Kidney (tissue), 14 donors: ENCODE data around the gene SLC4A5. TPM values are rescaled to one million over a fixed set of nuclear protein-coding genes. Genes with fewer than 3 reads are reported as not detected.

Experiments used
- DNase-seq, 5 donors: peaks; one replicate each; pipeline ENCODE4 v3.0.0-alpha.2; 2013 to 2020
- FAIRE-seq: peaks from 2 replicates; lab custom pipeline; 2012; peaks lifted over from hg19 to GRCh38; lab: Jason Lieb, UNC
- H3K27ac ChIP-seq, 2 donors: one replicate each; pipeline ENCODE4 v1.7.0; 2013; ENCODE audit warnings: low read depth in 2 of 2, low read length in 2 of 2, inconsistent platforms in 1 of 2
- H3K27me3 ChIP-seq: one replicate; pipeline ENCODE4 v1.7.1; 2013; ENCODE audit warnings: low read length, inconsistent platforms; ENCODE audit not compliant: control insufficient read depth, insufficient read depth
- H3K36me3 ChIP-seq, 3 donors: one replicate each; pipeline versions ENCODE4 v1.7.0 to v1.7.1; 2013; ENCODE audit warnings: low read length in 3 of 3, control low read depth in 1 of 3, inconsistent platforms in 1 of 3; ENCODE audit not compliant: insufficient read depth in 3 of 3, control insufficient read depth in 2 of 3
- H3K4me1 ChIP-seq, 3 donors: one replicate each; pipeline versions ENCODE4 v1.7.0 to v1.7.1; 2013; ENCODE audit warnings: low read length in 3 of 3, inconsistent platforms in 1 of 3, low read depth in 1 of 3; ENCODE audit not compliant: control insufficient read depth in 2 of 3, insufficient read depth in 2 of 3
- H3K4me3 ChIP-seq, 3 donors: one replicate each; pipeline versions ENCODE4 v1.7.0 to v1.8.1; 2013; ENCODE audit warnings: low read length in 3 of 3, control low read depth in 1 of 3, inconsistent platforms in 1 of 3
- H3K9ac ChIP-seq, 3 donors: one replicate each; pipeline versions ENCODE4 v1.7.0 to v1.7.1; 2013; ENCODE audit warnings: low read length in 3 of 3, control low read depth in 1 of 3, inconsistent platforms in 1 of 3
- H3K9me3 ChIP-seq, 3 donors: one replicate each; pipeline versions ENCODE4 v1.7.0 to v1.7.1; 2013; ENCODE audit warnings: low read length in 3 of 3, control low read depth in 1 of 3, inconsistent platforms in 1 of 3; ENCODE audit not compliant: control insufficient read depth in 2 of 3, insufficient read depth in 1 of 3
- intact Hi-C: fragments of 100-400 bp; cut with DNase I; formaldehyde crosslinking; loops from one replicate; pipeline ENCODE4 v1.11.1; 2022
- polyA plus RNA-seq: library from polyadenylated mRNA; stranded (reverse); fragments of 350-450 nt; fragmentation: Illumina TruSeq; extraction: RNeasy Lipid Tissue Mini Kit (QIAGEN cat#74804); gene quantifications from one replicate; pipeline ENCODE4 v1.2.3, GENCODE V29; 2014; ENCODE audit warnings: low read depth, low replicate concordance; ENCODE audit not compliant: insufficient read depth
- total RNA-seq: library from RNA; stranded (reverse); fragmentation: NEBNext Ultra II Directional; extraction: Animal tissue kit (Norgen Biotek cat#: 25700); gene quantifications from one replicate; pipeline ENCODE4 v1.2.1, GENCODE V29; 2021
- TF ChIP-seq, protein P1 (sequence below): IDR thresholded peaks from 3 replicates; pipeline ENCODE4 v1.5.1; 2012; ENCODE audit warnings: mild to moderate bottlenecking, moderate library complexity, borderline replicate concordance; ENCODE audit not compliant: insufficient read depth; ENCODE audit errors: extremely low read depth
- donor health status: control.
- donor health status: control.
- donor health status: control.
- donor health status: control.
- donor health status: control.
- donor health status: DM: yes; HTN: yes; CAD: no.
- donor health status: Normal renal cell carcinoma (clear cell type).

The SLC4A5 gene
- total and polyA plus RNA-seq, 2 donors from 2014 or later, result 1.1 to 5.2 TPM

DNA sequence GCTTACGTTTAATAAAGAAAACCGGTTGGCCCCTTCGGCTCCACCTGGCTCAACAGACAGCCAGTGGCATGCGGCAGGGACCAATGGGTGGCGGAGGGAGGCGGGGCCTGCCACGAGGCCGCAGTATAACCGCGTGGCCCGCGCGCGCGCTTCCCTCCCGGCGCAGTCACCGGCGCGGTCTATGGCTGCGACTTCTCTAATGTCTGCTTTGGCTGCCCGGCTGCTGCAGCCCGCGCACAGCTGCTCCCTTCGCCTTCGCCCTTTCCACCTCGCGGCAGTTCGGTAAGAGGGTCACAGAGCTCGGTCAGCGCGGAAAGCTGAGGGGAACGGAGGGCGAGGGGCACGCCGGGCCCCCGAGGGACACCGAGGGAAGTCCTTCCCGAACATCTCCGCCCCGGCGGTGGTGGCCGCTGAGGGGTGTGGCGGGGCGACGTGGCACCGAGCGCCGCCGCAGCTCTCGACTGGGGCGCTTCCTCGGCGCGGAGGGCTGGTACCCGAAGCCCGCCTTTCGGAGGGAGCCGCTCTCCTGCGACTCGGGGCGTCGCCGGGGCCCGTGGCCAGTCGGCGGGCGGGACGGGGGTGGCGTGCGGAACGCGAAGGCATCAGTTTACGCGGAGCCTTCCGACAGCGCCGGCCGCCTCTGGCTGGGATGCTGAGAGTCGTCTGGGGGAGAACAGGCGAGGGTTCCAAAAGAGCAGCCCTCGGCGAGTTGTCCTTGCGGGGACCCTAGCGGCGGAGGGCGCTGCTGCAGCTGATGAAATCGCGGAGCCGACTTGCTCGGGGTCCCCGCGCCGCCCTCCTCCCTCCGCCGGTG lies 144.5 kb downstream of the SLC4A5 start, which contains the start of gene MTHFD2:
Gene MTHFD2 (plus strand): TSS at position 155 of the 814 bp plus-strand sequence. CDS start 27 bp downstream, at position 182.
- Histone ChIP-seq H3K36me3 (no peaks in the 10 kb centered on the region), H3K27ac (peak within 1 kb of the TSS; percentile 82), H3K9ac (peak within 1 kb of the TSS; percentile 12 to 65 (median 54)), H3K4me3 (peak within 1 kb of the TSS; percentile 59 to 68 (median 60)), H3K27me3 (no peaks in the 10 kb centered on the region), H3K9me3 (no peaks in the 10 kb centered on the region), H3K4me1 (peaks cover 0 to 10% (median 3%) of the 10 kb centered on the region in 3 donors)
- intact Hi-C loops, result no loop called here
- FAIRE-seq (no peak), DNase-seq (peak; percentile 94 to 97 (median 96))
- TF ChIP-seq, protein P1, sequence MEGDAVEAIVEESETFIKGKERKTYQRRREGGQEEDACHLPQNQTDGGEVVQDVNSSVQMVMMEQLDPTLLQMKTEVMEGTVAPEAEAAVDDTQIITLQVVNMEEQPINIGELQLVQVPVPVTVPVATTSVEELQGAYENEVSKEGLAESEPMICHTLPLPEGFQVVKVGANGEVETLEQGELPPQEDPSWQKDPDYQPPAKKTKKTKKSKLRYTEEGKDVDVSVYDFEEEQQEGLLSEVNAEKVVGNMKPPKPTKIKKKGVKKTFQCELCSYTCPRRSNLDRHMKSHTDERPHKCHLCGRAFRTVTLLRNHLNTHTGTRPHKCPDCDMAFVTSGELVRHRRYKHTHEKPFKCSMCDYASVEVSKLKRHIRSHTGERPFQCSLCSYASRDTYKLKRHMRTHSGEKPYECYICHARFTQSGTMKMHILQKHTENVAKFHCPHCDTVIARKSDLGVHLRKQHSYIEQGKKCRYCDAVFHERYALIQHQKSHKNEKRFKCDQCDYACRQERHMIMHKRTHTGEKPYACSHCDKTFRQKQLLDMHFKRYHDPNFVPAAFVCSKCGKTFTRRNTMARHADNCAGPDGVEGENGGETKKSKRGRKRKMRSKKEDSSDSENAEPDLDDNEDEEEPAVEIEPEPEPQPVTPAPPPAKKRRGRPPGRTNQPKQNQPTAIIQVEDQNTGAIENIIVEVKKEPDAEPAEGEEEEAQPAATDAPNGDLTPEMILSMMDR, result peak; percentile 49

DNA sequence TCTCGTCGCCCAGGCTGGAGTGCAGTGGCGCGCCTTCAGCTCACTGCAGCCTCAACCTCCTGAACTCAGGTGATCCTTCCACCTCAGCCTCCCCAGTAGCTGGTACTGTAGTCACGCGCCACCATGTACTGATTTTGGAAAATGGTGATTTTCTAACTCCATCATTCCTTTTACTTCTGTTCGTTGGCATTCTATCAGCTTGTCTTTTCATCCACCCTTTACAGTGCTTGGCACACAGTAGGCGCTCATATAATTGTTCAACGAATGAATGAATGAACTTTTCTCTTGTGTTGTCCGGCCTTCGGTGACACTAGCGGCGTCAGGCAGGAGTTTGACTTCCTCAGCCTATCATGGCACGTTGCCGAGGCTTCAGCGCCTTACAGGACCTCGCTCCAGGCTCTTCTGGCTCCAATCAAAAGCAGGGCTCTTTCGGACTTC lies 145.2 kb downstream of the SLC4A5 start:
- intact Hi-C loops, result no loop called here

DNA sequence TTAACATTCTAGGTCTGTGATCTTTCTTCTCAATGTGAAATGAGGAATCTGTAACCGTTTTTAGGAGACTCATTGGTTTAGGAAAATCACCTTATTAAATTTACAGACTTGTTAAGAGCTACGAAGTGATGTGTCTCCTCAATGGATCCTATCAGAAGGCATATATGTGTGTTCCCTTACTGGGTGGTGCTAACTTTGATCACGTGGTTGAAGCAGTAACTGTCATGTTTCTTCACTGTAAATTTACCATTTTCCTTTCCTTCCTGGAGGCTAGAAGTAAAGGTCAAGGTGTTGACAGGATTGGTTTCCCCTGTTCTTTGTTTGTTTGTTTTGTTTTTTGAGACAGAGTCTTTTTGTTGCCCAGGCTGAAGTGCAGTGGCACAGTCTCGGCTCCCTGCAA lies 146.2 kb downstream of the SLC4A5 start:
- DNase-seq, result no peak
- no peak overlapping the region for H3K9ac ChIP-seq
- H3K4me3 ChIP-seq, result no peak overlapping the region
- no peaks in the 10 kb centered on the region for H3K27me3 ChIP-seq
- peaks cover 0 to 10% (median 3%) of the 10 kb centered on the region in 3 donors for H3K4me1 ChIP-seq
- H3K27ac ChIP-seq, result no peak overlapping the region
- TF ChIP-seq, protein P1, result no peak
- H3K36me3 ChIP-seq, result no peaks in the 10 kb centered on the region
- no peak for FAIRE-seq
- intact Hi-C loops, result no loop called here
- H3K9me3 ChIP-seq, result no peaks in the 10 kb centered on the region

More for the DNA sequence above, 145.2 kb downstream of the SLC4A5 start:
- Histone ChIP-seq H3K4me1 (peaks cover 0 to 10% (median 3%) of the 10 kb centered on the region in 3 donors), H3K27me3 (no peaks in the 10 kb centered on the region), H3K4me3 (peak overlapping the region; percentile 22 to 68 (median 47)), H3K9ac (no peak overlapping the region), H3K27ac (peak overlapping the region in 1 of 2 donors; percentile 26), H3K36me3 (no peaks in the 10 kb centered on the region), H3K9me3 (no peaks in the 10 kb centered on the region)
- FAIRE-seq, result no peak
- no peak for DNase-seq
- TF ChIP-seq, protein P1, result no peak
